ENCODE results near the gene SLC4A1.

GRCh38 chr17:44284024-44284400, 16.1 kb upstream of the SLC4A1 start:
- TF ChIP-seq POLR2AphosphoS5 (IDR thresholded peaks at IDR 0.05; ENCODE audit: low read depth, low read length), result no peak
- TF ChIP-seq TAF1 (IDR thresholded peaks at IDR 0.05; ENCODE audit: low read depth, low read length), result no peak

All from GM12891 (cell line).